ENCODE measurements around the gene SLC6A9. TPM values are rescaled to one million over a fixed set of nuclear protein-coding genes. Genes with fewer than 3 reads are reported as not detected.
A peak's percentile ranks its signal among the peaks of the same experiment; 100 is the strongest.

Gene SLC6A9
- total and polyA plus RNA-seq, 8 donors = 1.1 to 40.8 (median 2.3) TPM; not detected in 1

DNA sequence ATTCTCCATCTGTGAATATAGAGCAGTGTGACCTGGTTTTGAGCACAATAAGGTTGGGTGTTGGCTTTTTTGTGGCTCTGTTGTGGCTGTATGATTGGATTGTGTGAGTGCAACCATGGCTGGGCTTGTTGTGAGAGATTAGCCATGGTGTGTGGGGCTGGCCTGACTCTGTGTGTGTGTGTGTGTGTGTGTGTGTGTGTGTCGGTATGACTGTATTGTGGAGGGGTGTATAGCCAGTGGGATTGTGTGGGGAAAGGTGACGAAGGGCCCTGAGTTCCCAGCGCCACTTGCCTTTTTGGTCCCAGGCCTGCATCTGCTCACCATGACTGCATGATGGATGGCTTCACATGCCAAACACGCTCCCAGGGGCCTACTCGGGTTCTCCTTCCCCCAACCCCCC lies 5.9 kb upstream of the SLC6A9 start:
- intact Hi-C loops (cut with DNase I; ENCODE audit: low total_unique reads) = no loop called here
- TF ChIP-seq POLR2A (IDR thresholded peaks at IDR 0.05) = no peak
- no peak for TF ChIP-seq POLR2AphosphoS5 (IDR thresholded peaks at IDR 0.05)
- TF ChIP-seq, protein P1, sequence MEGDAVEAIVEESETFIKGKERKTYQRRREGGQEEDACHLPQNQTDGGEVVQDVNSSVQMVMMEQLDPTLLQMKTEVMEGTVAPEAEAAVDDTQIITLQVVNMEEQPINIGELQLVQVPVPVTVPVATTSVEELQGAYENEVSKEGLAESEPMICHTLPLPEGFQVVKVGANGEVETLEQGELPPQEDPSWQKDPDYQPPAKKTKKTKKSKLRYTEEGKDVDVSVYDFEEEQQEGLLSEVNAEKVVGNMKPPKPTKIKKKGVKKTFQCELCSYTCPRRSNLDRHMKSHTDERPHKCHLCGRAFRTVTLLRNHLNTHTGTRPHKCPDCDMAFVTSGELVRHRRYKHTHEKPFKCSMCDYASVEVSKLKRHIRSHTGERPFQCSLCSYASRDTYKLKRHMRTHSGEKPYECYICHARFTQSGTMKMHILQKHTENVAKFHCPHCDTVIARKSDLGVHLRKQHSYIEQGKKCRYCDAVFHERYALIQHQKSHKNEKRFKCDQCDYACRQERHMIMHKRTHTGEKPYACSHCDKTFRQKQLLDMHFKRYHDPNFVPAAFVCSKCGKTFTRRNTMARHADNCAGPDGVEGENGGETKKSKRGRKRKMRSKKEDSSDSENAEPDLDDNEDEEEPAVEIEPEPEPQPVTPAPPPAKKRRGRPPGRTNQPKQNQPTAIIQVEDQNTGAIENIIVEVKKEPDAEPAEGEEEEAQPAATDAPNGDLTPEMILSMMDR (IDR thresholded peaks at IDR 0.05) = no peak
- no peak for TF ChIP-seq EP300 (IDR thresholded peaks at IDR 0.05)

DNA sequence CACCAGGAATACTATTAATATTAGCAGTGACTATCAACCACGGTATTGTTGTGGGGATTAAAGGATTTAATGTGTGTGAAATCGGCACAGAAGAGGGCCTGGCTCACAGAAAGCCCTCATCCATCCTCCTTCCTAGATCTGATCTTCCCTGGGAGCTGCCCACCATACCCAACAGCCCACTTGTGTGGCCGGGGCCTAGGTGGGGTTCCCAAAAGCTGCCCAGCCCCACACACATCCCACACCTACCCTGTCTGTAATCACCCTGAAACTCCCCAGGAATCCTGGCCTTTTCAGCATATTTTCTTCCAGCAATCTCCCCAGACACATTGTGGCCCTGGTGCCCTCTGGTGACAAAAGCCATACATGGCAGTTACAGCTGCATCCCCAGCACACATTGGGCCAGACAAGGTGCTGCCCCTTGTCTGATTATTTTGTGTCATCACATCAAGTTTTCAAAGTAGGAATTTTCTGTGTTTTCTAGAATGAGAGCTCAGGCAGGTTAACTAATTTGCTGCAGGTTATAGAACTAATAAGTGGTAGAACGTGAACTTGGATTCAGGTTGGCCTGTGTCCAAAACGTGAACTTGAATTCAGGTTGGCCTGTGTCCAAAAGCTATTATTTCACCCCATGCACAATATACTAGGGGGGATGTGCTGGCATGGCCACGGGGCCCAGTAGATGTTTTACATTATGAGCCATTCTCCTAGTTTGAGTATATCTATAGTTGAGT lies 5.3 kb upstream of the SLC6A9 start:
- peaks cover 17 to 49% (median 37%) of the 10 kb centered on the region in 4 donors for H3K4me1 ChIP-seq

More for the DNA sequence above, 5.9 kb upstream of the SLC6A9 start:
- peak in 1 of 2 donors; percentile 42 for DNase-seq
- Histone ChIP-seq H3K9me3 (no peaks in the 10 kb centered on the region), H3K4me1 (peaks cover 11 to 43% (median 31%) of the 10 kb centered on the region in 4 donors), H3K27me3 (no peaks in the 10 kb centered on the region), H3K36me3 (no peaks in the 10 kb centered on the region), H3K27ac (no peak overlapping the region), H3K4me3 (no peak overlapping the region)
- 51 to 75% (median 65%) methylated on average over 5 of the region's 5 CpGs for WGBS, 5 donors

DNA sequence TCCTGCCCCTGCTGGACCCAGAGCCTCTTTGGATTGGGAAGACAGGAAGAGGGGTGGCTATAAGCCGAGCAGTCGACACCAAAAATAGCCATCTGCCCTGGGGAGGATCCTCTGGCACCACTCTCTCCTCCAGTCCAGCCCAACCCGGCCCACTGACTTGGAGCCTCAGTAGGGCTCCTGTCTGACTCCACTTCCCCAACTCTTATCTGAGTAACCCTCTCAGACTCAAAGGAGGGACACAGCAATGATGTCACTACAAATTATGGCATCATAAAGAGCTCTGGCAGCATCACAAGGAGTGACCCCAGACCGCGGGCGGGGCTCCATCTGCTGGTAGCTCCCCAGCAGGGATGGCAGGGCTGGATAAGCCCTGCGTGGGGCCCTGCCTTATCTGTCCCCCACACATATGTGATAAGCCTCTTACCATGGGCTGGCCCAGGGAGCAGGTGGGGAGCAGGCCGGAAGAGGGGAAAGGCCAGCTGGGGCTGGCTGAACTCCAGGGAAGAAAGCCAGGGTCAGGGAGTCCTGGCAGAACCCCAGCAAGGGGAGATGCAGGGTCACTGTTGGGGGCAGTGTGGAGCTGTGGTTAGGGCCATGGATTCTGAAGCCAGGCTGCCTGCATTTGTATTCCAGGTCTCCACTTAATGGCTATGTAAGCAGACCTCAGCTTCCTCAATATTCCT lies 4.6 kb upstream of the SLC6A9 start:
- intact Hi-C loops (cut with DNase I; ENCODE audit: low total_unique reads) = no loop called here
- peak in 1 of 2 donors; percentile 66 for DNase-seq
- H3K27ac ChIP-seq = peak overlapping the region in 4 of 5 donors; percentile 21 to 57 (median 46)
- H3K36me3 ChIP-seq = no peaks in the 10 kb centered on the region
- H3K27me3 ChIP-seq = no peaks in the 10 kb centered on the region
- H3K4me3 ChIP-seq = no peak overlapping the region
- TF ChIP-seq POLR2AphosphoS5 (IDR thresholded peaks at IDR 0.05) (no peak), POLR2A (IDR thresholded peaks at IDR 0.05) (no peak), EP300 (IDR thresholded peaks at IDR 0.05) (no peak)
- TF ChIP-seq, protein P1 (IDR thresholded peaks at IDR 0.05) = no peak
- H3K4me1 ChIP-seq = peaks cover 21 to 55% (median 43%) of the 10 kb centered on the region in 4 donors
- no peaks in the 10 kb centered on the region for H3K9me3 ChIP-seq
- WGBS, 5 donors = 10 to 38% (median 21%) methylated on average over 7 to 8 of the region's 8 CpGs

More for the DNA sequence above, 5.3 kb upstream of the SLC6A9 start:
- peak; percentile 75 to 87 for DNase-seq
- no peaks in the 10 kb centered on the region for H3K27me3 ChIP-seq
- peak in 1 of 3 donors; percentile 44 for TF ChIP-seq POLR2AphosphoS5 (IDR thresholded peaks at IDR 0.05)
- TF ChIP-seq EP300 (IDR thresholded peaks at IDR 0.05) = no peak
- no peak for TF ChIP-seq POLR2A (IDR thresholded peaks at IDR 0.05)
- TF ChIP-seq, protein P1 (IDR thresholded peaks at IDR 0.05) = peak in 5 of 7 experiments; percentile 60 to 85 (median 77)
- peak overlapping the region in 3 of 5 donors; percentile 41 to 57 (median 52) for H3K27ac ChIP-seq
- 8 to 12% (median 10%) methylated on average over 6 of the region's 6 CpGs for WGBS, 5 donors
- H3K9me3 ChIP-seq = no peaks in the 10 kb centered on the region
- intact Hi-C loops (cut with DNase I; ENCODE audit: low total_unique reads) = no loop called here
- H3K36me3 ChIP-seq = no peaks in the 10 kb centered on the region
- no peak overlapping the region for H3K4me3 ChIP-seq

DNA sequence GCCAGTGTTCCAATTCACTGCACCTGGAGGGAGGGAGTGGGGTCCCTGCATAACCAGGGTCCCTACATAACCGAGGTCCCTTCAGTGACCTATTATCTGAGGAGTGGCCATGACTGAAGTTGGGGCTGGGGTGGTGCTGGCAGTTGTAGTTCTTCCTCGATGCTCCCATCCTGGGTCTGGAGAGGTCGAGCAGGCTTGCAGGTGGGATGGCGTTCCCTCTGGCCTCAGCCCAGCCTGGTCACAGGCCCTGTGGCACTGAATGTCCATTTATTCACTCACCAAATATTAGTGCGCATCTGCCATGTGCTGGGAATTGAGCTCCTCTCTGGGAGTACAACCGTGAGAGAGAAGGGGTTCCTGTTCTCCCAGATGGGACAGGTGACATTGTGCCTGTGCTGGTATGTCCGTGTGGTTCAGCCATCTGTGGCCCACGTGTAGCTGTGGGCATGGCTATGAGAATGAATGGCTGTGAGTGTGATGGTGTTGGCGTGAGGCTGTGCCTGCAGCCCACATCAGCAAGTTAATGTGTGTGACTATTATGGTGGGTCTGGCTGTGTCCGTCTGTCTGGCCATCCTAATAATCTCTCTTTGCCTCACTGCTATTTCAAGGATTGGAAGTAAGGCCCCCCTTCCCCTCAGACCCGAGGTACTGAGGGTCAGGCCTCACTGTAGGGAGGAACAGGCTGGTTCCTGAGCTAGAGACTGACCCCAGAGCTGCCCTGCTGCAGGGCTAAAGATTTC lies 3.9 kb upstream of the SLC6A9 start:
- no peak for DNase-seq
- no peaks in the 10 kb centered on the region for H3K36me3 ChIP-seq
- H3K4me1 ChIP-seq = peaks cover 21 to 55% (median 46%) of the 10 kb centered on the region in 4 donors
- no peaks in the 10 kb centered on the region for H3K9me3 ChIP-seq
- no peak overlapping the region for H3K4me3 ChIP-seq
- H3K27ac ChIP-seq = peak overlapping the region in 4 of 5 donors; percentile 21 to 57 (median 46)
- intact Hi-C loops (cut with DNase I; ENCODE audit: low total_unique reads) = no loop called here
- H3K27me3 ChIP-seq = no peaks in the 10 kb centered on the region
- TF ChIP-seq EP300 (IDR thresholded peaks at IDR 0.05) = no peak
- TF ChIP-seq, protein P1 (IDR thresholded peaks at IDR 0.05) = no peak
- no peak for TF ChIP-seq POLR2A (IDR thresholded peaks at IDR 0.05)
- 61 to 77% (median 67%) methylated on average over 11 of the region's 11 CpGs for WGBS, 5 donors
